Measurements from ENCODE around the gene VDR.

The VDR gene

GRCh38 chr12:47870175-47870781 is 34.5 kb downstream of the VDR start:
- DNase-seq (ENCODE audit: low read depth) = no peak

- no peak for DNase-seq (ENCODE audit: low read depth)
Observed at GRCh38 chr12:47868552-47869031, 36.2 kb downstream of the VDR start.

- no peak for DNase-seq (ENCODE audit: low read depth)
Observed at GRCh38 chr12:47868041-47868440, 36.8 kb downstream of the VDR start.

- no peak for DNase-seq (ENCODE audit: low read depth)
Observed at GRCh38 chr12:47867495-47867941, 37.3 kb downstream of the VDR start.

GRCh38 chr12:47864646-47865235 is 40.1 kb downstream of the VDR start:
- no peak for DNase-seq (ENCODE audit: low read depth)

- no peak for DNase-seq (ENCODE audit: low read depth)
Observed at GRCh38 chr12:47863985-47864384, 40.8 kb downstream of the VDR start.

GRCh38 chr12:47863467-47863866 is 41.3 kb downstream of the VDR start:
- DNase-seq (ENCODE audit: low read depth) = no peak

GRCh38 chr12:47862881-47863280 is 41.9 kb downstream of the VDR start:
- DNase-seq (ENCODE audit: low read depth) = no peak

- DNase-seq (ENCODE audit: low read depth) = no peak
Observed at GRCh38 chr12:47862167-47862750, 42.5 kb downstream of the VDR start.

GRCh38 chr12:47860873-47861272 is 43.9 kb downstream of the VDR start:
- DNase-seq (ENCODE audit: low read depth) = no peak

- no peak for DNase-seq (ENCODE audit: low read depth)
Observed at GRCh38 chr12:47860279-47860841, 44.4 kb downstream of the VDR start.

GRCh38 chr12:47858511-47859266 is 46.1 kb downstream of the VDR start:
- no peak for DNase-seq (ENCODE audit: low read depth)

GRCh38 chr12:47856721-47857575 is 47.8 kb downstream of the VDR start:
- DNase-seq (ENCODE audit: low read depth) = no peak

GRCh38 chr12:47856094-47856493 is 48.7 kb downstream of the VDR start:
- no peak for DNase-seq (ENCODE audit: low read depth)

- no peak for DNase-seq (ENCODE audit: low read depth)
Observed at GRCh38 chr12:47855502-47855901, 49.3 kb downstream of the VDR start.

- no peak for DNase-seq (ENCODE audit: low read depth)
Observed at GRCh38 chr12:47854531-47854930, 50.3 kb downstream of the VDR start.

GRCh38 chr12:47852096-47852571 is 52.7 kb downstream of the VDR start:
- no peak for DNase-seq (ENCODE audit: low read depth)

GRCh38 chr12:47851303-47851952 is 53.4 kb downstream of the VDR start:
- no peak for DNase-seq (ENCODE audit: low read depth)

GRCh38 chr12:47850153-47851084 is 54.4 kb downstream of the VDR start:
- DNase-seq (ENCODE audit: low read depth) = no peak

- DNase-seq (ENCODE audit: low read depth) = no peak
Observed at GRCh38 chr12:47849261-47849660, 55.5 kb downstream of the VDR start.

All from activated gamma-delta T cell treated with anti-CD3 and anti-CD28 coated beads, Interleukin-2, amount 50 U/mL, for 16 hours (primary cell).